HCT116 (cell line): ENCODE measurements around the gene SLC16A3.

Experiments
- EZH2 ChIP-seq: fragments of 200-600 bp; sonication (generic); IDR thresholded peaks from 2 replicates; pipeline ENCODE4 v1.6.1; 2017; ENCODE audit warnings: antibody characterized with exemption, mixed run types
- SP1 ChIP-seq: IDR thresholded peaks from 2 replicates; pipeline ENCODE4 v1.6.1; 2012; ENCODE audit warnings: low read depth
- SRF ChIP-seq: IDR thresholded peaks from 2 replicates; pipeline ENCODE4 v1.6.1; 2012; ENCODE audit warnings: low read depth
- TF ChIP-seq, protein P1 (sequence below), 3 experiments: fragments of 200-600 bp in 1 of 3; sonication (generic) in 1 of 3; IDR thresholded peaks in 2 of 3; conservative IDR thresholded peaks in 1 of 3; 2 replicates each; pipeline ENCODE4 v1.5.1; 2012 to 2017; ENCODE audit warnings: low read depth in 2 of 3, low read length in 2 of 3, antibody characterized with exemption in 1 of 3, borderline replicate concordance in 1 of 3, control low read depth in 1 of 3, mild to moderate bottlenecking in 1 of 3, mixed read lengths in 1 of 3, mixed run types in 1 of 3, moderate library complexity in 1 of 3; ENCODE audit not compliant: insufficient read depth in 1 of 3

DNA sequence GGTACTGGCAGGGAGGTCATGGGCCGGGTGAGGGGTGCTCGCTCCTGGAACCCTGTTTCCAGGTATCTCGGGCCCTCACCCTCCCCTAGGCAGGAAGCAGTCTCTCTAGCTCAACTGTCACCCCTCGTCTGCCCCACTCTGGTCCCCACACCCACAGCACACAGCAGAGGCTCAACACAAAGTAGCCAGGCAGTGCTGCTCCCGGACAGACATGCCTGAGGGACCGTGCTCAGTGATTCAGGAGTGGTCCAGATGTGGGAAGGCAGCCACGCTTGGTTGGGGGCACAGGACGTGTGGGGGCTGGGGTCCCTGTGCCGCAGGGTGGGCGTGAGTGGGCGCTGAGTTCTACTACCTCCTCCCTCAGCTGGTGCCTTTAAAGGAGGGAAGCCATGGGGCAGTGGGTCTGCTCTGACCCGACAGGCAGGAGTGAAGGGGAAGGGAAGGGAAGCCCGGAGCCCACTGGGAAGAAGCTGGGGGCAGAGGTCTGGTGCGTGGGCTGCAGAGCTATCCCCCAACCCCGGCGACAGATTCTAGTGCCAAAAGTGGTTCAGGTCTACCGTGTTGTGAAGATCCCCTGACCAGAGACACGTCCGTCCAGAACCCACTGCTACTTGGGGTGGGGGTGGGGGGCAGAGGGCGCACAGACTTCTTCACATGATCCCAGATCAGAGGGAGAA is 11.8 kb downstream of the SLC16A3 start:
- TF ChIP-seq, protein P1, sequence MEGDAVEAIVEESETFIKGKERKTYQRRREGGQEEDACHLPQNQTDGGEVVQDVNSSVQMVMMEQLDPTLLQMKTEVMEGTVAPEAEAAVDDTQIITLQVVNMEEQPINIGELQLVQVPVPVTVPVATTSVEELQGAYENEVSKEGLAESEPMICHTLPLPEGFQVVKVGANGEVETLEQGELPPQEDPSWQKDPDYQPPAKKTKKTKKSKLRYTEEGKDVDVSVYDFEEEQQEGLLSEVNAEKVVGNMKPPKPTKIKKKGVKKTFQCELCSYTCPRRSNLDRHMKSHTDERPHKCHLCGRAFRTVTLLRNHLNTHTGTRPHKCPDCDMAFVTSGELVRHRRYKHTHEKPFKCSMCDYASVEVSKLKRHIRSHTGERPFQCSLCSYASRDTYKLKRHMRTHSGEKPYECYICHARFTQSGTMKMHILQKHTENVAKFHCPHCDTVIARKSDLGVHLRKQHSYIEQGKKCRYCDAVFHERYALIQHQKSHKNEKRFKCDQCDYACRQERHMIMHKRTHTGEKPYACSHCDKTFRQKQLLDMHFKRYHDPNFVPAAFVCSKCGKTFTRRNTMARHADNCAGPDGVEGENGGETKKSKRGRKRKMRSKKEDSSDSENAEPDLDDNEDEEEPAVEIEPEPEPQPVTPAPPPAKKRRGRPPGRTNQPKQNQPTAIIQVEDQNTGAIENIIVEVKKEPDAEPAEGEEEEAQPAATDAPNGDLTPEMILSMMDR (IDR thresholded peaks at IDR 0.05 in 2 of 3, conservative IDR thresholded peaks at IDR 0.05 in 1 of 3; ENCODE audit: borderline replicate concordance in 1 of 3, insufficient read depth in 1 of 3, low read depth in 2 of 3, low read length in 2 of 3) = no peak
- no peak for TF ChIP-seq EZH2
- no peak for TF ChIP-seq SRF
- TF ChIP-seq SP1 = no peak
